ENCODE results near the gene DEPDC5.

DNA sequence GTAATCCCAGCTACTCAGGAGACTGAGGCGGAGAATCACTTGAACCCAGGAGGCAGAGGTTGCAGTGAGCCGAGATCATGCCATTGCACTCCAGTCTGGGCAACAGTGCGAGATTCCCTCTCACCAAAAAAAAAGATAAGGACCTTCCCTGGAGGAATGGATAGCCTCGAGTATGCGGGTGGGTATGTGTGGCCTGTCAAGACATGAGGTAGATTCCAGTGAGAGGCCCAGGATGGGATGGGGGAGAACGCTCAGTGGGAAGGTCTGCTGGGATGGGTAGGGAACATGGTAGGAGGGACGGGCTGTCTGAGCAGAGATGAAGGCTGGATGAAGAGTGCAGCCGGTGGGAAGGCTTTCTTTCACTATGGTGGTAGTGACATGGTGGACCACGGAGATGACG is 151.5 kb downstream of the DEPDC5 start:
- TF ChIP-seq, protein P1, sequence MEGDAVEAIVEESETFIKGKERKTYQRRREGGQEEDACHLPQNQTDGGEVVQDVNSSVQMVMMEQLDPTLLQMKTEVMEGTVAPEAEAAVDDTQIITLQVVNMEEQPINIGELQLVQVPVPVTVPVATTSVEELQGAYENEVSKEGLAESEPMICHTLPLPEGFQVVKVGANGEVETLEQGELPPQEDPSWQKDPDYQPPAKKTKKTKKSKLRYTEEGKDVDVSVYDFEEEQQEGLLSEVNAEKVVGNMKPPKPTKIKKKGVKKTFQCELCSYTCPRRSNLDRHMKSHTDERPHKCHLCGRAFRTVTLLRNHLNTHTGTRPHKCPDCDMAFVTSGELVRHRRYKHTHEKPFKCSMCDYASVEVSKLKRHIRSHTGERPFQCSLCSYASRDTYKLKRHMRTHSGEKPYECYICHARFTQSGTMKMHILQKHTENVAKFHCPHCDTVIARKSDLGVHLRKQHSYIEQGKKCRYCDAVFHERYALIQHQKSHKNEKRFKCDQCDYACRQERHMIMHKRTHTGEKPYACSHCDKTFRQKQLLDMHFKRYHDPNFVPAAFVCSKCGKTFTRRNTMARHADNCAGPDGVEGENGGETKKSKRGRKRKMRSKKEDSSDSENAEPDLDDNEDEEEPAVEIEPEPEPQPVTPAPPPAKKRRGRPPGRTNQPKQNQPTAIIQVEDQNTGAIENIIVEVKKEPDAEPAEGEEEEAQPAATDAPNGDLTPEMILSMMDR (IDR thresholded peaks at IDR 0.05): no peak
- no peak for TF ChIP-seq POLR2A (IDR thresholded peaks at IDR 0.05)
